CD4-positive, alpha-beta T cell treated with Interleukin-15 for 1 hour (primary cell): ENCODE measurements around the gene LHX3.

ENCODE experiments used
- DNase-seq: peaks from one replicate; pipeline ENCODE4 v3.0.0-alpha.2; 2020

The LHX3 gene

GRCh38 chr9:136190656-136191055, 14.3 kb downstream of the LHX3 start:
- DNase-seq, result no peak

DNA sequence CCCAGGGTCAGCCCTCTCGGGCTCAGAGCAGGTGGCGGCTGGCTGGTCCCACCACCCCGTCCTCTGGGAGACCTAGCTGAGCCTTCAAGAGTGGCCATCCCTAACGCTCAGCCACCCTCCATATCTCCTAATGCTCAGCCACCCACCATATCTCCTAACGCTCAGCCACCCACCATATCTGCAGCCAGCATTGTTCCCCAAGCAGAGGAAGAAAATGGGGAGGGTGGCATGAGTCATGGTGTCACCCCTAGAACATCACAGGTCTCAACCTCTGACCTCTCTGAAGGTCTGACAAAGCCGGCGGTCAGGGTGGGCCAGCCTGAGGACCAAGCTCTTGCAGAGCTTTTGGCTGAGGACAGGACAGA, 14.7 kb downstream of the LHX3 start:
- DNase-seq, result no peak

DNA sequence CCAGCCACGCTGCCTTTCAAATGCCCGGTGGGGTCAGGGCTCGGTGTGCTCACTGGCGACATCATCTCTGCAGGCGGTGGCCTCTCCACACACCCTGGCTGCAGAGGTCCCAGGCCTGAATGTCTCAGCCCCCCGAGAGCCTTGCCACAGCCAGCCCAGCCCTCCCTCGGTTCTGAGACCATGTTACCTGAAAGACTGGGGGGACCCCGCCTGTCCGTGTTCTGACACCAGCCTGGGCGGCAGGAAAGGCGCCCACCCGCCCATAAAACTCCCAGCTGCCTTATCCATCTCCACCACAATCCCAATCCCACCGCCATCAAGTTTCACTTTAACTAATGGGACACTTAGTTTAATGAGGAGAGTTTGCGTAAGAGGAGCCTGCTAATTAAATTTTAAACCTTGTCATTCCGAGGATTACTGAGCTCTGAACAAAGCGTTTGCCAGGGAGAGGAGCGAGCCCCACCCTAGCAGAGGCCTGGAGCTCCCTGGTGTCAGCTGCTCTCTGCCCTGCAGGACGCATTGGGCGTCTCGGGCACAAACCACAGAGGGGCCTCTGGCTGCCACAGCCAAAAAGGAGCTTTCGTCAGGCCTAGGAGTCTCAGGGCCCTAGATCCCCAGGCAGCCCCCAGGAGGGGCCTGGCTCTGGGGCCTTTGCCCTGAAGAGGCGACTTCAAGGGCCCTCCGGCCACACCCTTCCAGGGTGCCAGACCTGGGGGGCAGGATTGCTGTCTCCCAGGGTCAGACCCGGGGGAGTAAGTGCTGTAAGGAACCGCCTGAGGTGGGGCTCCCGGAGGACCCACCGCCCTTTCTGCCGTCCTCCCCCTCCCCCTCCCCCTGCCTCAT, 15.3 kb downstream of the LHX3 start:
- no peak for DNase-seq

DNA sequence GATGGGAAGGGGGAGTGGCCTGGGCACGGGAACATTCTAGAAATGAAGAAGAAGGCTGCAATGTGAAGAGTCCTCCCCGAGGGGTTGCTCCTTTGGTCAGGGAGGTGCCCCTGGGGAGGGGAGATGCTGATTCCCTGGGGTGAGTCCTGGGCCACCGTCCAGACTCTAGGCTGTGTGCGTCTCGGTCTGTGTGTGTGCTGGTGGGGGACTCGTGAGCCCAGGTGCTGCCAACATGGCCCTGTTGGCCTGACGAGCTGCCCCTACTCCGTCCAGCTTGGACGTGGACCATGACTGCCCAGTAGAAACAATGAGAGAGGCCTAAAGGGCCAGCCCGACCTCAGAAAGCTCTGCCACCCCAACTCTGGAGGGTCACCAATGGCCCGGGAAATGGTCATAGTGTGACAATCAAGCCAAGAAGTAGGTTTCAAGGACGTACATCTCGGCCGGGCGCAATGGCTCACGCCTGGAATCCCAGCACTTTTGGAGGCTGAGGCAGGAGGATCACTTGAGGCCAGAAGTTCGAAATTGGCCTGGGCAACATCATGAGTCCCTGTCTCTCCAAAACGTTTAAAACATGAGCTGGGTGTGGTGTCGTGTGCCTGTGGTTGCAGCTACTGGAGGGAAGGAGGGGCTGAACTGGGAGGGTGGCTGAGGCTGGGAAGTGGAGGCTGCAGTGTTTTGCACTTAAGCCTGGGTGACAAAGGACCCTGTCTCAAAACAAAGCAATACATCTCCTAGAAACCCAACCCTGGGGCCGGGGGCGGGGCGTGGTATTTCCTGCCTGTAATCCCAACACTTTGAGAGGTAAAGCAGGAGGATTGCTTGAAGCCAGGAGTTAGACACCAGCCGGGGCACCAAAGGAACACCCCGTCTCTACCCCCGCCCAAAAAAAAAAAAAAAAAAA, 17.0 kb downstream of the LHX3 start:
- no peak for DNase-seq

GRCh38 chr9:136187197-136187596, 17.7 kb downstream of the LHX3 start:
- no peak for DNase-seq

GRCh38 chr9:136186386-136186785, 18.5 kb downstream of the LHX3 start:
- DNase-seq, result no peak

DNA sequence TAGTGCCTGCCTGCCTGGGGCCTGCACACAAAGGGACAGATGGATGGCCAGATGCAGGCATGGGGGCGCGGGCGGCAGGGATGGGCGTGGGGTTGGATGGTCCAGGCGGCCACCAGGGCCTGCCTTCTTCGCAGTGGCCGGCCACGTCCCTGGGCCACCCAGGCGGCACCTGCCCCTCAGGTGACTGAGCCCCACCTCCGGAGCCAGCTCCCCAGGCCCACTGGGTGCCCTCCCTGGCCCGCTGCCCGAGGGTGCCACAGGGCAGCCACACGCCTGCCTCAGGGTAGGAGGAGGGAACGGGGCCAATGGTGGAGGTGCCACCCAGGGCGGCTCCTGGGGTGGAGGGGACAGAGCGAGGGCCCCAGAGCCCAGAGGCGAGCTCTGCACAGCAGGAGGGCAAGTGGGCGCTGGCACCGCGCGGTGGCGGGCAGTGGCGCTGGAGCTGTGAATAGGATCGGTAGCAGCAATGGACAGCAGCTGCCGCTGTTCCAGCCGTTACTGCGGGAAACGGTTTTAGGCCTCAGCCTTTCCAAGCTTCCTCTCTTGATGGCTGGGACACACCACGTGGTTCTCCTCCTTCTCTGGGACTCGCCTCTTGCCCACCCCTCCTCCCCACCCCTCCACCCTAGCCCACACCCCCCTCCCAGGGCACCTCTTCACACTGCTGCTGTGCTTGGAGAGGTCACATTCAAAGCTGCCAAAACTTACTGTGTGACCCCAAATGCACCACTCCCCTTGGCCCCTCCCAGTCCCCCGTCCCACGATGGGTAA, 19.1 kb downstream of the LHX3 start:
- no peak for DNase-seq

DNA sequence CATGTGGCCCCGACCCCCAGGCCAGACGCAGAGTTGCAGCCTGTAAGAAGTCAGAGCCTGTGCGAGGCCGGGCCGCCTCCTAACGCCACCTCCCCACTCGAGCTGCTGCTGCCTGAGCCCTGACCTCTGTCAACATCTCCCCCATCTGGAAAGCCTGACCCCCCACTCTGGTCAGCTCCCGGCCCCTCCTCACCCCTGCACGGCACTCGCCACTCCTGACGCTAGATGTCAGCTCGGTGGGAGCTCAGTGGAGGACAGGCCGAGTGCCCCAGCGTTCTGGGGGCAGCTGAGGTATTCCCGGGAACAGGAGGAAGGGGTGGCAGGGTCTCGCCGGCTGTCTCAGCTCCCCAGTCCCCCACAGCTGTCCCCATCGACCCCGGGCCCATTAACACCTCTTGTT, 19.9 kb downstream of the LHX3 start:
- DNase-seq, result no peak

- DNase-seq, result no peak
Observed at GRCh38 chr9:136182850-136183422, 22.0 kb downstream of the LHX3 start.

GRCh38 chr9:136182420-136182787, 22.5 kb downstream of the LHX3 start:
- no peak for DNase-seq

DNA sequence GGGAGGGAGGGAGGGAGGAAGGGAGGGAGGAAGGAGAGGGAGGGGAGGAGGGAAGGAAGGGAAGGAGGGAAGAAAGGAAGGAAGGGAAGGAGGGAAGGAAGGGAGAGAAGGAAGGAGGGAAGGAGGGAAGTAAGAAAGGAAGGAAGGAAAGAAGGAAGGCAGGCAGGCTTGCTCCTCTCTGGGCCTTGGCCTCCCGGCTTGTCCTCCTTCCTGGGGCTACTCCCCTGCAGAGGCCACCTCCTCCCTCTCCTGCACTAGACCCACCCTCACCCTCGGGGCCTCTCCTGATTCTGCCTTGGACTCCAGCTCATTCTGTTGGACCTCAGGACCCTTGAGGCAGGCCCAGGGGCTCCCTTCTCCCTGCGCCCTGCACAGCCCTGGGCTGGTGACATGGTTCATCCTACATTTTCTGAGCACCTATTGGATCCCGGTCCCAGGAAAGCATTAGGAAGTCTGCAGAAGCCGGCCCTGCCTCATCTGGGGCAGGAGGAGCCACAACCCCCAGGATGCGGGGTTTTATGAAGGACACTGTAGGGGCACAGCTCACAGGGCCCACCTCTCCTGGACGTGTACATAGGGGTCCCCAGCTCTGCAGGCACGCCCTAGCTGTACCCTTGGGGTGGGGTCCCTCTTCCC, 23.0 kb downstream of the LHX3 start:
- DNase-seq, result no peak

DNA sequence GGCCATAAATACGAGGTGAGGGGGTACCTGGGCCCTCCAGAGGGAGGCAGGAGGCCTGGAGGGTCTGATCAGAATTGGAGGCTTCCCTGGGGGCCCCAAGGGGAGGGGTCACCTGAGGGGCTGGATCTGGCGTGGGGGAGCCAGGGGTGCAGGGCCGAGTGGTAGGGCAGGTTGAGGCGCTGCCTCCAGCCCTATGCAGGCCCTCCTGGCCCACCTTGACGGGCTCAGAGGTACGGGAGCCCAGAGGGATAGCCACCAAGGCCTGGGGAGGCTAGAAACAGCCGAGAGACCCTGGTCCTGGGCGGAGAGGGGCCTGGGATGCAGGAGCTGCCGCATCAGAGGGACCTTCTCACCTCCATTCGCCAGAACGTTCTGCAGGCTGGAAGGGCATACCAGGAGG, 24.3 kb downstream of the LHX3 start:
- no peak for DNase-seq

- no peak for DNase-seq
Observed at GRCh38 chr9:136179761-136180160, 25.2 kb downstream of the LHX3 start.

GRCh38 chr9:136179101-136179616, 25.8 kb downstream of the LHX3 start:
- DNase-seq, result no peak

GRCh38 chr9:136178773-136179075, 26.2 kb downstream of the LHX3 start:
- DNase-seq, result no peak

DNA sequence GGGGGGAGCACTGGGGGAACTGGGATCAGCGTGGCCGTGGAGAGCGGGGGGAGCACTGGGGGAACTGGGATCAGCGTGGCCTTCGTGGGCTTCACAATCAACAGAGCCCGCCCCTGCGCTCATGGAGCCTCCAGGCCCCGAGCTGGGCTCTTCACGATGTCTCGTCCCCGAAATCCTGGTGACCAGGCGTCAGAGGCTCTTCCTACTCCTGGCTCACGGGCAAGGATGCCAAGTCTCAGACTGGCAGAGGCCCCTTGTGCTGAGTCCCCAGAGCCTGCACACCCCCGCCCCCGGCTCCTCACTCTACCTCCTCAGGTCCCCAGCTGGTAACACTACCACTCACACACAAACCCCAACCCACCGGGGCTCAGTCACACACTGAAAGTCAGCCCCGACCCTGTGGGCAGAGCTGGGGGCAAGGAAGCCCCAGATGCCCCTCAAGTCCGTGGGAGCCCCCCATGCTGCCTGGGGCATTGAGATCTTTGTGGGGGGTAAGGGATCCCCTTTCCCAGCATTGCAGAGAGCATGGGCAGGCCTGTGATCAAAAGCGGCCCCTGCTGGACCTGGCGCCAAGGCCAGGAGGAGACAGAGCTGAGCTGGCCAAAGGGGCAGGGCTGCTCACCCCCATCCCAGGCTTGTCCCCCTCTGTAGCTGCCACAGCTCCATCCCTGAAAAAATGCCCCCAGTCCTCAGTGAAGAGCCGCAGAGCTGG, 26.7 kb downstream of the LHX3 start:
- DNase-seq, result no peak

GRCh38 chr9:136177224-136177623, 27.7 kb downstream of the LHX3 start:
- no peak for DNase-seq

DNA sequence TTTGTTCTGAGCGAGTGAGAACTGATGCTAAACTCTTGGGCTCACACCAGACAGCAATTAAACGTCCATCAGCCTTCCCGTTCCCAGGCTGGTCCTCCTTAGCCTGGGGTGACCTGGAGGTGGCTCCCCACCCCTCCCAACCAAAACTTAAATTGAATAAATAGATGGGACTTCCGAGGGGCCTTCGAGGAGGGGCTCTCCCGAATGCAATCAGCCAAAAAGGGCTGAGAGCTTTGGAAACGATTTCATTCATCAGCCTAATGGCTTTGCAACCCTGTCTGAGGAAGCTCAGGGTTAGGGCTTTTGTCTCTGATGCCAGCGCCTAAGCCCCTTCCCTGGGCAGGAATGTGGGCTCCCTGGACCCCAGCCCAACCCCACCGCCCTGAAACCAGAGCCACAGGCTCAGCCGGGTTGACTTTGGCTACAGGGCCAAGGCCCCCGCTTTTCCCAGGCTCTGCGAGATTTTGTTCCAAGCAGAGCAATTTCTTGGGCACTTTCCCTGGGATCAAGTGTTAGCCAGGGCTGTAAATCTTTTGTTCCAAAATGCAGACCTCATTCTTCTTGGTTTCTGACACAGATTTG, 29.2 kb downstream of the LHX3 start:
- DNase-seq, result no peak

- DNase-seq, result no peak
Observed at GRCh38 chr9:136174779-136175615, 29.9 kb downstream of the LHX3 start.

DNA sequence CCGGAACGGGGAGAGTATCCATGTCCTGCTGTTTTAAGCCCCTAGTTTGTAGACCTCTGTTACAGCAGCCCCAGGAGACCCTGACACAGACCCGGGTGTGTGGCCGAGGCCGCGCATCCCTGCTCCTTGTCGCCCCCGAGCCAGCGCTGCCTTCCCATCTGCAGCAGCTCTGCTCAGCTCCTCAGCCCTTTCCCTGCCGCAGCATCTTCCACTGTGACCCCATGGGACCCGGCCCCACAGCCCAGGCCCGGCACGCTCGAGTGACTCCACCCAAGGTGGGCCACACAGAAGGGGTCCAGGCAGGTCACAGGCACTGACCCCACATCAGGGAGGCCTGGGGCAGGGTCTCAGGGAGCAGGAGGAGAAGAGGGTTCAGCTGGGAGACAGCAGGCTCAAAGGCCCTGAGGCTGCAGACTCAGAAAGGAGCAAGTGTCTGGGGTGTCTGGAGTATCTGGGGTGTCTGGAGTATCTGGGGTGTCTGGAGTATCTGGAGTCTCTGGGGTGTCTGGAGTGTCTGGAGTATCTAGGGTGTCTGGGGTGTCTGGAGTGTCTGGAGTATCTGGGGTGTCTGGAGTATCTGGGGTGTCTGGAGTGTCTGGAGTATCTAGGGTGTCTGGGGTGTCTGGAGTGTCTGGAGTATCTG, 31.2 kb downstream of the LHX3 start:
- DNase-seq, result no peak
